ENCODE measurements around the gene NR3C2.

GRCh38 chr4:148376151-148376550, 66.1 kb downstream of the NR3C2 start:
- TF ChIP-seq CTCF (IDR thresholded peaks at IDR 0.05; ENCODE audit: borderline replicate concordance, extremely low read depth, low read length, poor library complexity, severe bottlenecking) = no peak
- no peak for TF ChIP-seq EZH2 (IDR thresholded peaks at IDR 0.05; ENCODE audit: borderline replicate concordance, low read depth, low read length, severe bottlenecking)
